Panc1 (cell line): ENCODE measurements around the gene ADSS2.

Experiments used
- POLR2AphosphoS5 ChIP-seq: IDR thresholded peaks from 2 replicates; pipeline ENCODE4 v1.6.1; 2012; ENCODE audit warnings: mild to moderate bottlenecking, low read depth, low read length, moderate library complexity
- SIN3A ChIP-seq: IDR thresholded peaks from 2 replicates; pipeline ENCODE4 v1.6.1; 2012; ENCODE audit warnings: low read depth, mild to moderate bottlenecking, low read length, moderate library complexity, borderline replicate concordance; ENCODE audit not compliant: insufficient read depth
- TCF7L2 ChIP-seq: IDR thresholded peaks from 2 replicates; pipeline ENCODE4 v1.6.1; 2011; ENCODE audit warnings: mild to moderate bottlenecking, low read depth, low read length, inconsistent platforms
- TF ChIP-seq, protein P1 (sequence below), 2 experiments: IDR thresholded peaks; 2 replicates each; pipeline ENCODE4 v1.6.1; 2011 to 2012; ENCODE audit warnings: low read depth in 2 of 2, control low read depth in 1 of 2, low read length in 1 of 2, mild to moderate bottlenecking in 1 of 2, moderate library complexity in 1 of 2; ENCODE audit not compliant: insufficient read depth in 1 of 2
- TF ChIP-seq, protein P2 (sequence below): fragments of 450-650 bp; IDR thresholded peaks from 2 replicates; pipeline ENCODE4 v1.5.1; 2017; ENCODE audit warnings: mild to moderate bottlenecking

DNA sequence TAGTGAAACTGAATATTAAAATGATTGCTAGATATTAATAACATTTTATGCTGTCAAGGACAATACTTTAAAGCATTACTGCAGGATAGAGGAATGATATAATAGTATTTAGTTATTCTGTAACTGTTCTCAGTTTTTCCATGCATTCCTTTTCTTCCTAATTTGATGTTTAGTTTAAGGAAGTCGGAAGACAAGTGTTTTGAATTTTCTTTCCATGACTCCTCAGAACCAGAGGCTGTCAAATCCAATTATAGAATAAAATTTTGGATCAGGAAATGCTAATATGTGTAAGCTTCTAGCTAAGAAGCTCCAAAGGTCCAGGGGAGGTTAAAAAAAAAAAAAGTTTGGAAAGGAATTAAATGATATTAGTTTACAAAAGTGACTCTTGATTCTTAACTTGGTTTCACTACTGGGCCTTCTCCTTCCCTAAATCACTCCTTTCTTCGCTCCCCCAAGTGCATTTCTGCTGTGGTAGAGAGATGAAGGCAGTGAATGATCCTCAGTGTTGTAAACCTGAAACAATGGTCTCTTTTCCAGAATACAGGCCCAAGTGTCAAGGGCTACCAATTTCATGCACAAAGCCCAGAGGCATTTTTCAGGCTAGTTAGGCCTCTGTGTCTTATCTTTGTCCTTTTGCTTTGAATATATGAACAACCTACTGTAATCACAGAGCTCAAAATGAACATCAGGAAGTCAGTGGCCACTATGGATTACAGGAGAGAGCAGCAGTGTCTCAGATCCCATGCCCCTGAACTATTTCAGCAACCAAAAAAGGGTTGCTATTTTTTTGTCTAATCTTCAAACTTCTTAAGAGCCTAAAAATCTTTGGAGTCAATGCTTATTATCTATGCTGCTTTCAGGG is 6.2 kb downstream of the ADSS2 start:
- TF ChIP-seq, protein P1, sequence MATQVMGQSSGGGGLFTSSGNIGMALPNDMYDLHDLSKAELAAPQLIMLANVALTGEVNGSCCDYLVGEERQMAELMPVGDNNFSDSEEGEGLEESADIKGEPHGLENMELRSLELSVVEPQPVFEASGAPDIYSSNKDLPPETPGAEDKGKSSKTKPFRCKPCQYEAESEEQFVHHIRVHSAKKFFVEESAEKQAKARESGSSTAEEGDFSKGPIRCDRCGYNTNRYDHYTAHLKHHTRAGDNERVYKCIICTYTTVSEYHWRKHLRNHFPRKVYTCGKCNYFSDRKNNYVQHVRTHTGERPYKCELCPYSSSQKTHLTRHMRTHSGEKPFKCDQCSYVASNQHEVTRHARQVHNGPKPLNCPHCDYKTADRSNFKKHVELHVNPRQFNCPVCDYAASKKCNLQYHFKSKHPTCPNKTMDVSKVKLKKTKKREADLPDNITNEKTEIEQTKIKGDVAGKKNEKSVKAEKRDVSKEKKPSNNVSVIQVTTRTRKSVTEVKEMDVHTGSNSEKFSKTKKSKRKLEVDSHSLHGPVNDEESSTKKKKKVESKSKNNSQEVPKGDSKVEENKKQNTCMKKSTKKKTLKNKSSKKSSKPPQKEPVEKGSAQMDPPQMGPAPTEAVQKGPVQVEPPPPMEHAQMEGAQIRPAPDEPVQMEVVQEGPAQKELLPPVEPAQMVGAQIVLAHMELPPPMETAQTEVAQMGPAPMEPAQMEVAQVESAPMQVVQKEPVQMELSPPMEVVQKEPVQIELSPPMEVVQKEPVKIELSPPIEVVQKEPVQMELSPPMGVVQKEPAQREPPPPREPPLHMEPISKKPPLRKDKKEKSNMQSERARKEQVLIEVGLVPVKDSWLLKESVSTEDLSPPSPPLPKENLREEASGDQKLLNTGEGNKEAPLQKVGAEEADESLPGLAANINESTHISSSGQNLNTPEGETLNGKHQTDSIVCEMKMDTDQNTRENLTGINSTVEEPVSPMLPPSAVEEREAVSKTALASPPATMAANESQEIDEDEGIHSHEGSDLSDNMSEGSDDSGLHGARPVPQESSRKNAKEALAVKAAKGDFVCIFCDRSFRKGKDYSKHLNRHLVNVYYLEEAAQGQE (IDR thresholded peaks at IDR 0.05; ENCODE audit: insufficient read depth in 1 of 2, low read depth in 2 of 2, low read length in 1 of 2), result no peak
- TF ChIP-seq POLR2AphosphoS5 (no peak), SIN3A (no peak), TCF7L2 (no peak)
- TF ChIP-seq, protein P2, sequence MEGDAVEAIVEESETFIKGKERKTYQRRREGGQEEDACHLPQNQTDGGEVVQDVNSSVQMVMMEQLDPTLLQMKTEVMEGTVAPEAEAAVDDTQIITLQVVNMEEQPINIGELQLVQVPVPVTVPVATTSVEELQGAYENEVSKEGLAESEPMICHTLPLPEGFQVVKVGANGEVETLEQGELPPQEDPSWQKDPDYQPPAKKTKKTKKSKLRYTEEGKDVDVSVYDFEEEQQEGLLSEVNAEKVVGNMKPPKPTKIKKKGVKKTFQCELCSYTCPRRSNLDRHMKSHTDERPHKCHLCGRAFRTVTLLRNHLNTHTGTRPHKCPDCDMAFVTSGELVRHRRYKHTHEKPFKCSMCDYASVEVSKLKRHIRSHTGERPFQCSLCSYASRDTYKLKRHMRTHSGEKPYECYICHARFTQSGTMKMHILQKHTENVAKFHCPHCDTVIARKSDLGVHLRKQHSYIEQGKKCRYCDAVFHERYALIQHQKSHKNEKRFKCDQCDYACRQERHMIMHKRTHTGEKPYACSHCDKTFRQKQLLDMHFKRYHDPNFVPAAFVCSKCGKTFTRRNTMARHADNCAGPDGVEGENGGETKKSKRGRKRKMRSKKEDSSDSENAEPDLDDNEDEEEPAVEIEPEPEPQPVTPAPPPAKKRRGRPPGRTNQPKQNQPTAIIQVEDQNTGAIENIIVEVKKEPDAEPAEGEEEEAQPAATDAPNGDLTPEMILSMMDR, result no peak
